ENCODE measurements around the gene PRSS48.
"Not testable (repeated sequence)": the region's sequence is repeated elsewhere in the genome, so short reads cannot be mapped to it uniquely, and the experiment has no call there.

The PRSS48 gene, protein sequence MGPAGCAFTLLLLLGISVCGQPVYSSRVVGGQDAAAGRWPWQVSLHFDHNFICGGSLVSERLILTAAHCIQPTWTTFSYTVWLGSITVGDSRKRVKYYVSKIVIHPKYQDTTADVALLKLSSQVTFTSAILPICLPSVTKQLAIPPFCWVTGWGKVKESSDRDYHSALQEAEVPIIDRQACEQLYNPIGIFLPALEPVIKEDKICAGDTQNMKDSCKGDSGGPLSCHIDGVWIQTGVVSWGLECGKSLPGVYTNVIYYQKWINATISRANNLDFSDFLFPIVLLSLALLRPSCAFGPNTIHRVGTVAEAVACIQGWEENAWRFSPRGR

DNA sequence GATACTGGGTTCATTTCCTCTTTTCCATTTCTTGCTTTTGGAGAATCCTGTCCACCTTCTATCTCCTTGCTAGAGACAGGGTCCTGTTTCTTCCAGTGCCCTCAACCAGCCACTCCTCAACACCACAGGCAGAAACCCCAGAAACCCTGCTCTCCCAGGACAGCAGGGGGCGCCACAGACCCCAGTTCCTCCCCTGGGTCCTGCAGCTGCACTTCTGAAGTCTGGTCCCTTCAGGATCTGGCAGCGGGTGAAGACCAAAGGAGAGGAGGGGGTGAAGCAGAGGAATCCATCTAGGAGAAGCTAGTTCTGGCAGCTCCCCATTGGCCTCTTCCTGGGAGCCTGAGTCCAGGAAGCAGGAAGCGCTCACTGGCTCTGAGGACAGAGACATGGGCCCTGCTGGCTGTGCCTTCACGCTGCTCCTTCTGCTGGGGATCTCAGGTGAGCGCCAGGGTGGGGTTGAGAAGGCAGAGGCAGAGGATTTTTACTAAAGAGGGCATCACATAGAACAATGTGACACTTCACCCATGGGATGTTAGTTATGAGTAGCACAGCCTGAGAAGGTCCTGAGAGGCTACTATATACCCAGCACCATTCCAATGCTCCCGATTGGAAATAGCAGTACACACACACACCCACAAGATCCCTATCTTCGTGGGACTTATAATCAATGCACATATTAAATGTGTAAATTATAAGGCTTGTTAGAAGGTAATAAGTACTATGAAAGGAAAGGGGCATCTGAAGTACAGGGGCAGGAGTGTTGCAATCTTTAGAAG is at the start of gene PRSS48:
TSS of gene PRSS48 (plus strand) at position 375 of the 776 bp plus-strand sequence. CDS start at position 387, 12 bp downstream.
- H3K4me3 ChIP-seq (ENCODE audit: low read depth, low read length), result no peak within 1 kb of the TSS

DNA sequence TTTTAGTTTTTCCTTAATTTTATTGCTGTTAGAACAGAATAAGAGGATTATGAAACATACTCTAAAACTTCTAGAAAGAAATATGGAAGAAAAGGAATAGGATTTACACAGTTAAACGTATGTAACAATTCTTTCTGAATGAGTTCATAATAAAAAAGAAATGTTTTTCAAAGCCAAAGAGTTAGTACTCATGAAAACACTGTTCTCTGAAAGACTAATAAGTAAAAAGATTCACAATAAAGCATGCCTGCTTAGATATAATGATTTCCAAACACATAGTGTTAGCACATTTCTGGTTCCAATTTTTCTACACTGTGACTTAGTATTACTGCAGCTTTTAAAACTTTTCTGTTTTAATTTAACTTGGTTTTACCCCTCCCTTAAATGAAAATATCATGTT is 49.8 kb upstream of the PRSS48 start:
- H3K4me3 ChIP-seq (ENCODE audit: low read depth, low read length), result no peak overlapping the region

DNA sequence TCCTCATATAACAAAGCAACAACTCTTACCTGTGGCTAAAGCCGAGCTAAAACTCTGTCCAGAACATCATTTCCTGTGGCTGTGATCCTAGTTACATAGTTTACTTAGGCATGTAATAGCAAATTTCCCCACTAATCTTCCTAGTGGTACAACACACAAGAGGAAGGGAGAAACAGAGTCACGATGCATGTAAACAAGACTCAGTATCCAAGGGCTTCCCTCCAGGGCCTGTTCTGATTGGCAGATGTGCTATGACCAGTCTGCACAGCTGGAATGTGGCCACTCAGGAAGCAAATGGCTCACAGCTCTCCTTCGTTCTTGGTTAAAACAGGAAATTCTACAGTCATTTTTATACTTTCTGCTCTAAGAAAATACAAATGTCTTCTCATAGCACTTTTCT is 49.2 kb upstream of the PRSS48 start:
- H3K4me3 ChIP-seq (ENCODE audit: low read depth, low read length), result no peak overlapping the region

DNA sequence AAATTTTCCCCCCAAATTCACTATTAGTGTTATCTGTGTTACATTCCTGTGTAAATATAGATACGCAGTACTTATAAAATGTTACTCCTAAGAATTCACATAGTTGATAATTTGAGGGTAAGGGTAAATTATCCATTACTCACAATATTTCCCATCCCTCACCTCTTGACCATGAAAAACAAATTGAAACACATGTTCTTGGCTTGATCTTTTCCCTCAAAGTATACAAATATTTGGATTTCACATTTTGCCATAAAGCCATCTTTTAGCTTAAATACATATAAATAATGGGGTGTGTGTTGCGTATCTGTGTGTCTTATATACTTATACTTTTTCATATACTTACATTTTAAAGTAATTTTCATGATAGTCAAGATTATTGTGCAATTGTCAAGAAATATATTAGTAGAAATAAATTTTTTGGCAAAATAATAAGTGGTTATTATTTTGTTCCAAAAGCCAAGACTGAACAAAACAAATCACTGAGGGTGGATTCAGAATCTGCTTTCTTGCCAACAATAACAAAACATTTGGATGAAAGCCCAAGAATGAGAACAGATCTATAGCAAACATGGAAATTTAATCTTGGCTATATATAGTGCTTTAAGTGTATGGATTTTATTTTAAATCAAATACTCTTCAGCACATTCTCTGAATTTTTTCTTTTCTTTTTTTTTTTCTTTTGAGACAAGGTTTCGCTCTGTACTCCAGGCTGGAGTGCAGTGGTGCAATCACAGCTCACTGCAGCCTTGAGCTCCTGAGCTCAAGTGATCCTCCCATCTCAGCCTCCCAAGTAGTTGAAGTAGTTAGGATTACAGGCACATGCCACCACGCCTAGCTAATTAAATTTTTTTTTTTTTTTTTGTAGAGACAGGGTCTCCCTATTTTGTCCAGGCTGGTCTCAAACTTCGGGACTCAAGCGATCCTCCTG is 48.5 kb upstream of the PRSS48 start:
- no peak overlapping the region for H3K4me3 ChIP-seq (ENCODE audit: low read depth, low read length)

DNA sequence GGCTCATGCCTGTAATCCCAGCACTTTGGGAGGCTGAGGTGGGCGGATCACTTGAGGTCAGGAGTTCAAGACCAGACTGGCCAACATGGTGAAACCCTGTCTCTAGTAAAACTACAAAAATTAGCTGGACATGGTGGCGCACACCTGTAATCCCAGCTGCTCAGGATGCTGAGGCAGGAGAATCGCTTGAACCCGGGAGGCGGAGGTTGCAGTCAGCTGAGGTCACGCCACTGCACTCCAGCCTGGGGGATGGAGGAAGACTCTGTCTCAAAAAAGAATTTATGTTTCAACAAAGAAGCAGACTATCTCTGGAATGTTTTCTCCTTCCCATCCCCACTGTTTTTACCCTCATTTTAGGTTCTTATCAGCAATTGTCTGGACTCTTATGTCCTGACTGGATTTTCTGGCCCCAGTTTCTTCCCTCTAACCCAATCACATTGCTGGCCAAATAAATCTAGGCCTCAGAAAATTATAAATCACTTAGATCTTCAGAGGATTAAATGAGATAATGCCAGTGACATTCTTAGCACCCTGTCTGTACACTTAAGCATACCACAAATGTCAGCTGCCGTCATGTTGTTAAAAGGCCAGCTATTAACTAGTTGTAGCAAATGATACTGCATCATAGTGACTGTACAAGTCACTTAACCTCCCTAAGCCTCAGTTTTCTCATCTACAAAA is 44.9 kb upstream of the PRSS48 start:
- H3K4me3 ChIP-seq (ENCODE audit: low read depth, low read length), result no peak overlapping the region

DNA sequence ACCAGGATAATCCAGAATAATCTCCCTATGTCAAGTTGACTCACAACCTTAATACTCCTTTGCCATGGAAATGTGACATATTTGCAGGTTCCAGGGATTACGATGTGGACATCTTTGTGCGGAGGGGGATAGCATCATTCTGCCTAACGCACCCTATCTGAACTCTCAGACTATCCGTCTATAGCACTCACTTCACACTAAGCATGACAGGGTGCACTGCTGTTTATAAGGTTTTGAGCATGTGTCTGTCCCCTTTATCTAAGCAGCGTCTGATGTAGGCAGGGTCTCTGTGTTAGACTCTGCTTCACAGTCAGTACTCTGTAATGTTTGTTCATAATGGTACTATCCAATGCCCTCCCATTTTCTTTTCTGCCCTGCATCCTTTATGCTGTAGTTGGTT is 43.4 kb upstream of the PRSS48 start:
- H3K4me3 ChIP-seq (ENCODE audit: low read depth, low read length), result no peak overlapping the region

DNA sequence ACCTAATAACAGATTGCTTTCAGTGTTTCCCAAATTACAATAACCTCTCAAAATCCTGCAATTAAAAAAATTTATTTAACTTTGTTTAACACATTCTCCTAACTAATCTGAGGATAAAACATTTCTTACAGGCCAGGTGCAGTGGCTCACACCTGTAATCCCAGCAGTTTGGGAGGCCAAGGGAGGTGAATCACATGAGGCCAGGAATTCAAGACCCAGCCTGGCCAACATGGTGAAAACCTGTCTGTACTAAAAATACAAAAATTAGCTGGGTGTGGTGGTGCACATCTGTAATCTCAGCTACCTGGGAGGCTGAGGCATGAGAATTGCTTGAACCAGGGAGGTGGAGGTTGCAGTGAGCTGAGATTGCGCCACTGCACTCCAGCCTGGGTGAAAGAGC is 41.6 kb upstream of the PRSS48 start:
- H3K4me3 ChIP-seq (ENCODE audit: low read depth, low read length), result not testable (repeated sequence)

DNA sequence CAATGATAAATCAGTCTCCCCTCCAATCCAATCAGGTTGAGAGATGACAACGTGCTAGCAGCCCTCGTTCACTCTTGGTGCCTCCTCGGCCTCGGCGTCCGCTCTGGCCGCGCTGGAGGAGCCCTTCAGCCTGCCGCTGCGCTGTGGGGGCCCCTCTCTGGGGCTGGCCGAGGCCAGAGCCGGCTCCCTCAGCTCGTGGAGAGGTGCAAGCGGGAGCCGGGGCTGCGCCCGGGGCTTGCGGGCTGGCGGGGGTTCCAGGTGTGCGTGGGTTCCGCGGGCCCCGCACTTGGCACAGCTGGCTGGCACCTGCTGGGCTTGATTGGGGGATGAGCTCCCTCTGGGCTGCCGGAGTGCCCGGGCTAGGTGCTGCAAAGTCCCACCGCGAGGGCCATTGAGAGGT is 40.9 kb upstream of the PRSS48 start:
- H3K4me3 ChIP-seq (ENCODE audit: low read depth, low read length), result no peak overlapping the region

DNA sequence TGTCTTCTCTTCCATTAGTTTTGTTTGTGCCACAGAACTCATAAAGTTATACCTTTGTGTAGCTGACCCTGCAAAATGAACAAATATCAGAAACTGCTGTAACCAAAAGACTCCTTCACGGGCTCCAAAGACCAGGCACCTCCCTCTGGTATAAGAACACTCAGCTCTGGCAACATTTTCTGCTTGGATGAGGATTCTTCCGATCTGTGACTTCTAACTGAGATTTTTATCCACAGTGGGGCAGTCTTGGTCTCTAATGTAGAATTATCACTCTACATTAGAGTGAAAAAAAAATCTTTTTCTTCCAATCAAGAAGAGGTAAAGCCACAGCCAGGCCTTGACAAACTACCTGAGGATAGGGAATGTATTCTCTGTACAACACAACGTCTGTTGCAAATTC is 38.5 kb upstream of the PRSS48 start:
- H3K4me3 ChIP-seq (ENCODE audit: low read depth, low read length), result no peak overlapping the region

DNA sequence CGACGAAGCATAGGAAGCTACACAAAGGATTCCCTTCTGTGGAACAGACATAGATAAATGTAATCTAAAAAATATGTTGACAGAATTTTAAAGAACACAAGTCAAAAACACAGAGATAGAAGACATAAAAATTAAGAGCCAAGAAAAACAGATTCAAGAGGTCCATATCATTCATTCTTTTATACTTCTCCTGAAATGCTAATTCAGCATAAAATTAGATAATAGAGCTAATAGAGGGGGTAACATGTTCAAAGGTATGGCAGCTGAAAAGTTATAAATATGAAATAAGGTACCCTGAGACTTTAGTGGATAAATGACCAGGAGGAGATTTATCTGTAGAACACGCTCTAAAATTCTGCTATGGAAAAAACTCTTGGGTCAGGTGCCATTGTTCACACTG is 37.4 kb upstream of the PRSS48 start:
- no peak overlapping the region for H3K4me3 ChIP-seq (ENCODE audit: low read depth, low read length)

DNA sequence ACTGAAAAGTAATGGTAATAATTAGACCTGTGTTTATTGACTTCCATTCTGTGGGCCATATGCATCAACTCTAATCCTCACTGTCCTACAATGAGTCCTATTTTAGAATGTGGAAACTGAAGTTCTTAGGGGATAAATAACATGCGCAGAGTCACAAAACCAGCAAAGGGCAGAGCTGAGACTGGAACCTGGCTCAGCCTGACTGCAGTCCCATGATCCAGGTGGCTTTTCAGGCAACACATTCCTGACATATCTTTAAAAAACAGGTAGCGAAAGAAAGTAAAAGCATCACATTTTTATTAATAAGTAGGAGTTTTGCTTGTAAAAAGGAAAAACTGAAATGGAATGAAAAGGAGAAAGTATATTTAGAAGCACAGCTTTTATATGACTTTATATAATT is 34.7 kb upstream of the PRSS48 start:
- H3K4me3 ChIP-seq (ENCODE audit: low read depth, low read length), result no peak overlapping the region

DNA sequence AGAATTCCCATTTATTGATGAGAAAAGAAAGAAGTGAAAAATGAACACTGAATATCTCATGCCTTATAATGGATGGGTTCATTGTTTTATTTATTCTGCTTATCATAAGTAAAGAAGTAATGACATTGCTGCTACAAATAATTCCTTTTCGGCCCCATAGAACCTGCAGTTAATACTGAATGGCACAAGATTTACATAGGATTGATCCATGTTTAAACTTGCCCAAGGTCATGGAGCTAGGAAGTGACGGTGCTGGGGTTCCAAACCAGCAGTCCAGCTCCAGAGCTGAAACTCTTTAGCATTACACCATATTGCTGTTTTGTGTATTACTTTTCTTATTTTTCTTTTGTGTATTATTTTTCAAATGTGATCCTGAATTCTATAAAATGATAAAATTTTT is 30.2 kb upstream of the PRSS48 start:
- no peak overlapping the region for H3K4me3 ChIP-seq (ENCODE audit: low read depth, low read length)

DNA sequence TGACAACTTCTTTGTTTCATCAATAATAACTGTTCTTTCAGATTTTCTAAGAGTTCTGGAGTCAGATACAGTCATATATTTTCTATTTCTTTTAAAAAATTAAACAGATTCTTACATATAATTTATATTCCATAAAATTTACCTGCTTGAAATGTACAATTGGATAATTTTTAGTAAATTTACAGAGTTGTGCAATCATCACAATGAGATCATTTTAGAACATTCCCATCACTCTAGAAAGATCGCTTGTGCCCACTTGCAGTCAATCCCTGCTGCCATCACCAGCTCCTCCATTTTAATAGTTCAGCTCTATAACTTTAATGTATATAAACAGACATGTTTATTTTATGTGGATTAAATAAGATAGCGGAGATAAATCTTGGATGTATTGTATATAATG is 29.6 kb upstream of the PRSS48 start:
- H3K4me3 ChIP-seq (ENCODE audit: low read depth, low read length), result no peak overlapping the region

DNA sequence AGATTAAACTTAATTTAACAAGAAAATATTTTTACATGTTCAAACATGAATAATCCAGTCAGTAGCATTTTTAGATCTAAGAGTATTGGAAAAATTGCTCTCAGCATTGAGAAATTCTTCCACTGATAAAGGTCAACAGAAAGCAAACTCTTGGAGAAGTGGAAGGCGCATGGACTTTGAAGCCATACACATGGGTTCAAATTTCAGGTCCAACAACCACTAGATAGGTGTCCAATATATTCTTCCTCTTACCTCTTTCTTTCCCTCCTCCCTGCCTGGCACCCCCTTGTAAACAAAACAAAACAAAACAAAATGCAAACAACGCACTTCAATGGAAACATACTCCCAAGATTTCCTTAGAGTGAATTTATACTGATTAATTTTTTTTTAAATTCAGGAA is 28.4 kb upstream of the PRSS48 start:
- no peak overlapping the region for H3K4me3 ChIP-seq (ENCODE audit: low read depth, low read length)

DNA sequence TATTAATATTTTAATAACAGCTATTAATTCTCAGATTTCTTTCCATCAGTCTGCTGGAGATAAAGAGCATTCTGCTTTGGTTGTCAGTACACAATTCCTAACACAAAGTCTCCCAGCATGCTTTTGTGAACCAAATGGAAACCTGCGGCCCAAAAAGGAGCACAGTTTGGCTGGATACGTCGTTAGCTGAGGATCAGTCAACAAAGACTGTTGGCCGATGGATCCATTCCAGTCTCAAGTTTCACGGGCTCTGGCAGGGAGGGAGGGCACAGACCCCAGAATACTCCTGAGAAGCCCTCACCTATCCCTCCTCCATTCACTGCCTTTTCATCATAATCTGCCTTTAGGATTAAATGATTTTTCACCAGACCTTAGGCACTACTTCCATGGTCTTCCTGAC is 26.3 kb upstream of the PRSS48 start:
- no peak overlapping the region for H3K4me3 ChIP-seq (ENCODE audit: low read depth, low read length)

DNA sequence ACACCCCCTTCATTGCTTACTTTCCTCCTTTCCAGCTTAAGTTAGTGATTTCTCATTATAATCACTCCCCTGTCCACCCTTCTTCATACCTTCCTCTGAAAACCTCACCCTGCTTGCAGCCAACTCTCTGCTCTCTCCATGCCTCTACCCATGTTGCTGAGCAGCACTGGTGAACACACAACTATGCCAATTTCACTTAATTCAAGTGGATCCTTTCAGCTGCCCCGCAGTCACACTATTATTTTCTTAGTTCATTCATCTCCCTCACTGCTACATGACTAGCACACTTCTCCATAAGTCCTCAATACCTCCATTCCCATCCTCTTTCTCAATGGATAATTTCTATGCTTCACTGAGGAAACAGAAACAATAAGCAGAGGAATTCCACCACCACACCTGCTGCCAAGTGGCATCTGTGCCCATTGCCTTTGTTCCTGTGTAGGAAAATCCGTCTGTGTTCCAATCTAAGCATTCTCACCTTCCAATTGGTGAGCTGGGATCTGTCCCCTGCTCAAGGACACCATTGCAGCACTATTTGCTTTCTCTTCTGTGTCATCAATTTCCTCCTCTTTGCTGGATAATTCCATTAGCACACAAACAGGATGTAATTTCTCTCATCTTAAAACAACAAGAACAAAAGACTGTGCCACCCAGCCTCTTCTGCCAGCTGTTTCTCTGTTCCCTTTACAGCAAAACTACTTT is 25.2 kb upstream of the PRSS48 start:
- H3K4me3 ChIP-seq (ENCODE audit: low read depth, low read length), result no peak overlapping the region

DNA sequence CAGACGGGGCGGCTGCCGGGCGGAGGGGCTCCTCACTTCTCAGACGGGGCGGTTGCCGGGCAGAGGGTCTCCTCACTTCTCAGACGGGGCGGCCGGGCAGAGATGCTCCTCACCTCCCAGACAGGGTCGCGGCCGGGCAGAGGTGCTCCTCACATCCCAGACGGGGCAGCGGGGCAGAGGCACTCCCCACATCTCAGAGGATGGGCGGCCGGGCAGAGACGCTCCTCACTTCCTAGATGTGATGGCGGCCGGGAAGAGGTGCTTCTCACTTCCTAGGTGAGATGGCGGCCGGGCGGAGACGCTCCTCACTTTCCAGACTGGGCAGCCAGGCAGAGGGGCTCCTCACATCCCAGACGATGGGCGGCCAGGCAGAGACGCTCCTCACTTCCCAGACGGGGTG is 21.7 kb upstream of the PRSS48 start:
- H3K4me3 ChIP-seq (ENCODE audit: low read depth, low read length), result not testable (repeated sequence)

DNA sequence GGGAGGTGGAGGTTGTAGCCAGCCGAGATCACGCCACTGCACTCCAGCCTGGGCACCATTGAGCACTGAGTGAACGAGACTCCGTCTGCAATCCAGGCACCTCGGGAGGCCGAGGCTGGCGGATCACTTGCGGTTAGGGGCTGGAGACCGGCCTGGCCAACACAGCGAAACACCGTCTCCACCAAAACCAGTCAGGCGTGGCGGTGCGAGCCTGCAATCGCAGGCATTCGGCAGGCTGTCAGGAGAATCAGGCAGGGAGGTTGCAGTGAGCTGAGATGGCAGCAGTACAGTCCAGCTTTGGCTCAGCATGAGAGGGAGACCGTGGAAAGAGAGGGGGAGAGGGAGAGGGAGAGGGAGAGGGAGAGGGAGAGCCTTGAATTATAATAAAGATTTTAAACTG is 21.3 kb upstream of the PRSS48 start:
- not testable (repeated sequence) for H3K4me3 ChIP-seq (ENCODE audit: low read depth, low read length)

DNA sequence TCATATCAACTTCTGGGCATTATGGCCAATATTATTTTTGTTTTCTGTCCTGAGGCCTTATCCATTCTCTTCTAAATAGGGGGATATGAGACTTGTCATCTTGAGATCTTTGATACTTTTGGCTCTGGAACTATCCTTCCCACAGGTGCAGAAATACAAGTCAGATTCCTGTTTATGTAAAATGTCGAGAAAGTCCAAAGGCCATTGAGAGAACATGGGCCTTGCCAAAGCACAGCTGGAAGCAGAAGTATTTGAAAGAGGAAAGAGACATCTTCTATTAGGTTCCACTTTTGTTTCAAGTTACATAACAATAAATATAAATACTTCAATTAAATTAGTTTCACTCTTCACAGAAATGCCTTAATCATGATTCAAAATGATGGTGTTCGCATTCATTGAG is 20.8 kb upstream of the PRSS48 start:
- no peak overlapping the region for H3K4me3 ChIP-seq (ENCODE audit: low read depth, low read length)

DNA sequence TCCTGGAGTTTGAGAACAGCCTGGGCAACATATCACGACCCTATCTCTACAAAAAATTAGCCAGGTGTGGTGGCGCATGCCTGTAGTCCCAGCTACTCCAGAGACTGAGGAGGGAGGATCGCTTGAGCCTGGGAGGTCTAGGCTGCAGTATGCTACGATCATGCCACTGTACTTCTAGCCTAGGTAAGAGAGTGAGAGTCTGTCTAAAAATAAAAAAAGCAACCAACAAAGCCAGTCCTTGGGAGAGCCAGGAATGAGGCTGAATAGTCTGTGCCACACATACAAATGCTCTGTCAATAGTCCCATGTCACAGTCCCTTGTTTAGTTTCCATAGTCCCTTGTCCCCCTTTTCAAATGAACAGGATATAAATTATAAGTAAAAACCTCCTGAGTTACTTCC is 19.3 kb upstream of the PRSS48 start:
- H3K4me3 ChIP-seq (ENCODE audit: low read depth, low read length), result no peak overlapping the region
